Uterus (tissue), 2 donors: ENCODE results near the gene ZNF521.

ENCODE experiments used
- CTCF ChIP-seq, 4 experiments: fragments of 200-600 bp in 2 of 4; fragments of 450-650 bp in 2 of 4; sonication (generic) in 2 of 4; IDR thresholded peaks; one replicate each; pipeline ENCODE4 v1.5.1; 2016 to 2019; ENCODE audit warnings: antibody characterized with exemption in 4 of 4, mild to moderate bottlenecking in 2 of 4, moderate library complexity in 1 of 4
- POLR2A ChIP-seq, 2 donors: fragments of 450-650 bp; IDR thresholded peaks; one replicate each; pipeline ENCODE4 v1.6.1; 2016; ENCODE audit warnings: antibody characterized with exemption in 2 of 2, mild to moderate bottlenecking in 1 of 2, moderate library complexity in 1 of 2

- TF ChIP-seq CTCF (IDR thresholded peaks at IDR 0.05) (no peak), POLR2A (IDR thresholded peaks at IDR 0.05) (no peak)
Measured at GRCh38 chr18:25392192-25392591, 40.2 kb upstream of the ZNF521 start.
